GM21390 (cell line): Measurements from ENCODE around the gene ARHGAP25.

Source experiments
- ATAC-seq: cut with Tn5 transposase; IDR thresholded peaks from one replicate; pipeline ENCODE4 v1.9.1; 2021; ENCODE audit not compliant: unreplicated experiment

ARHGAP25 gene, protein sequence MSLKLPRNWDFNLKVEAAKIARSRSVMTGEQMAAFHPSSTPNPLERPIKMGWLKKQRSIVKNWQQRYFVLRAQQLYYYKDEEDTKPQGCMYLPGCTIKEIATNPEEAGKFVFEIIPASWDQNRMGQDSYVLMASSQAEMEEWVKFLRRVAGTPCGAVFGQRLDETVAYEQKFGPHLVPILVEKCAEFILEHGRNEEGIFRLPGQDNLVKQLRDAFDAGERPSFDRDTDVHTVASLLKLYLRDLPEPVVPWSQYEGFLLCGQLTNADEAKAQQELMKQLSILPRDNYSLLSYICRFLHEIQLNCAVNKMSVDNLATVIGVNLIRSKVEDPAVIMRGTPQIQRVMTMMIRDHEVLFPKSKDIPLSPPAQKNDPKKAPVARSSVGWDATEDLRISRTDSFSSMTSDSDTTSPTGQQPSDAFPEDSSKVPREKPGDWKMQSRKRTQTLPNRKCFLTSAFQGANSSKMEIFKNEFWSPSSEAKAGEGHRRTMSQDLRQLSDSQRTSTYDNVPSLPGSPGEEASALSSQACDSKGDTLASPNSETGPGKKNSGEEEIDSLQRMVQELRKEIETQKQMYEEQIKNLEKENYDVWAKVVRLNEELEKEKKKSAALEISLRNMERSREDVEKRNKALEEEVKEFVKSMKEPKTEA

DNA sequence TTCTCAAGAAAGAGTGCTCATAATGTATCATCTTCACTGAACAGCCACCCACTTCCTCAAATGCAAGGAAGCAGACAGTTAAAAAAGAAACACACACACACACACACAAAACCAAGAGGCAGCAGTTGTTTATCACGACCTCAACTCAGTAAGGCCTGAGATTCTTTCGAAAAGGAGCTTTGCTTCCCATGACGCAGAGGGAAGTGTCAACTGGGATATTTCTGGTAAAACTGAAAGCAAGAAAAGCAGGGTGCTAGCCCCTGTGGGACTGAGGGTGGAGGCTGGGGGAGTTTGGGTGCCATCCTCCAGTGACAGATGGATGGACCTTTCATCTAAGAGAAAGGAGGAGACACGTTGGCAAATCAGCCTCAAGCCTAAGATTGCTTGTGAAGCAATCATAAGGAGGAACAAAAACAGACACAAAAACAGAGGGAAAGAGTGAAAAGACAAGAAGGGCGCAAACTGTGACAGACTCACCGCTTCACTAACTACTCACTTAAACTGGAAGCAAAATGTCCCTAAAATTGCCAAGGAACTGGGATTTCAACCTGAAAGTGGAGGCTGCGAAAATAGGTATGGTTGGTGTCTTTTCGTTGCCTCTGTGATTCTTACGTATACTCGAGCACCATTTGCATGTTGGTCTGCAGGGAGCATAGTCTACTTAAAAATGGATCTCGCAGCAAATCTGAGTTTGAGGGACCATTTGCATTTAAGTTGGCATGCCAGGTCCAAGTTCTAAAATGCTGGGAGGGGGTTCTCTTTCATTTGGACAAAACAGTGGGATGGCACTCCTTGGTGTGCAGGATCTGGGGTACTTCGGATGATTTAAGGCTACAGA is at the start of gene ARHGAP25:
TSS of gene ARHGAP25 (plus strand) at position 124 of the 838 bp plus-strand sequence. CDS start at position 513, 389 bp downstream.
- peak; percentile 58 for ATAC-seq

DNA sequence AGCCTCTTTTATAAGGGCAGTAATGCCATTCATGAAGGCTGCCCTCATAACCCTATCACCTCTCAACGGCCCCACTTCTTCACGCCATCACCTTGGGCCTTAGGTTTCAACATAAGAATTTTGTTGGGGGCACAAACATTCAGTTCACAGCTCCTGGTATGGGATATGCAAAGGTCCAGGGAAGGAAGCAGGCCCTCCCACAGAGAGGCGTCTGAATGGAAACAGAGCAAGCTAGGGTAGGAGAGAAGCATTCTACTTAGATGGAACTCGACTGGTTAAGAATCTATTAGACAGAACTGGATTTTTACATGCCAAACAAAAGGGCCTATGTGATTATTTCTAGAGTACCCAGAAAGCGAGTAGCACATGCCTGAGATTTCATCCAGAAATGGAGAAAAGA is 48.4 kb upstream of the ARHGAP25 start:
- no peak for ATAC-seq

DNA sequence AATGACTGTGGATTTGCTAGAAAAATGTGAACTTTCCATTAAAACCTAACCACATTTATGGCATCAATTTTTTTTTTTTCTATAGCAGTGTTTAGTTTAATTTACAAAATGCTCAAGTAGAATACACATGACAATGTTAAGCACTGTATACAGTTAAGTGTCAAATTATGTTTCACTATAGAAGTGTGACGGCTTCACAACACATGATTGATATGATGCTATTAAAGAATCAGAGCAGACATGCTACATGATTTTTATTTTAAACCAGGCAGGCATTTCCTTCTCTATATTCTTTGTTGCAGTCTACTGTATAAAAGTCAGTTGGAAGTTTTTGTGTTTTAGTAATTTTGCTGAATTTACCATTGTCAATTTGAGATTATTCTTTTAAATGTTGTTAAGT is 47.6 kb upstream of the ARHGAP25 start:
- no peak for ATAC-seq

DNA sequence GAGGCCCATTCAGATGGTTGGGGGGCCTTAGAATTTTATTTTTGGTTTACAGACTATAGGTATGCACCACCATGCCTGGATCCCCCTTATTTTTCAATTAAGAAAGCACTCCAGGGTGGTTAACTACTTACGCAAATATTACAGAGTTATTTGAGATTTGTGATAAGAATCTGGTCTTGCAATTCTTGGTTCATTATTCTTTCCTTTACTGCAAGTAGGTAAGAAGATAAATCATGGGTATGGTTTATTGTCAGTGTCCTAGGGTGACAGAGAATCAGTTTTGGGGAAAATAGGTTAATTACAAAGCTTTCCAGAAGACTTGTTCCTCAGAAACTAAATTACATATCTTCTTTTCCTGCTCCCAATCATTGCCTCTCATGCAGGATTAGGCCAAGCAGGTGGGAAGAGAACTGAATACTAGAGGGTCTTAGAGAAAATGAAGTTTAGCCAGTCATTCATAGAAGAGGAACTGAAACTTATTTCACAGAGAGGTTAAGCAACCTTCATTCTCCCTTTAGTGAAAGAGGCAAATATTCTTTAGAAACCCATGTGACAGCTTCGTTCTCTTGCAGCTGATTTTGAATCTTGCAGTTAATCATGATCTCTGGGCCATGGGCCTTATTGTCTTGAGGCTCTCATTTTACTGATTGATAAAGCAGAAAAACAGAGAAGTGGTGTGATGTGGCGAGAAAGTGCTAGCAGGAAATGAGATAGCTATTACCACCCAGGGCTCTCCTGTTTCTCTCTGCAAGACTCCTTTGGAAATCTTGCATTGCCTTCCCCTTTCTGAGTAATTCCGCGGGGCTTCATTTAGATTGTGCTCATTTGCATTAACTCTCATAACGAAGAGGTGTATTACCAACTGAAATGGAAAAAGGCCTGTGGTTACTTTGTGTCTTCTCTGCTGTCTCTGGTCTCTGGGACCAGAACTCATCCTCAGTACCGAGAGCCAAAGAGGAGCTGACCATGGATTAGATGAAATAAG is 44.8 kb upstream of the ARHGAP25 start:
- ATAC-seq = peak; percentile 91

GRCh38 chr2:68690851-68691250 is 43.8 kb upstream of the ARHGAP25 start:
- ATAC-seq = no peak

- no peak for ATAC-seq
Measured at GRCh38 chr2:68692511-68692910, 42.1 kb upstream of the ARHGAP25 start.

DNA sequence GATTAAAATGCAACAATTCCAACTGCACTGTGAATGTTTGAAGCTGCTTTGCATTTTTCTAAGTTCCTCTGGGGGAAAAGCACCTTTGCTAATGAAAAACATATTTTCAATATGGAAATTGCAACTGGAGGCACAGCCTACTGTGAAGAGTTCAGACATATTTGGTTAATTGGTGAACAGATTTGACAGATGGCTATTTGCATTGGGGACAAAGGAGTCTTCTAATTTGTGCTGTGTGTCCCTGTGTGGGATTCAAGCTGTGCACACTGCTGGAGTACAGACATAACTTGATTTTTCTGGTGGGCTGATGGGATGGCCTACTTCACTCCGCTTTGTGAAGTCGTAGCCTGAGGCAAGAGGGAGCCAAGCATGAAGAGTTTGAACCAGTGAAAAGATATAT is 40.7 kb upstream of the ARHGAP25 start:
- no peak for ATAC-seq

DNA sequence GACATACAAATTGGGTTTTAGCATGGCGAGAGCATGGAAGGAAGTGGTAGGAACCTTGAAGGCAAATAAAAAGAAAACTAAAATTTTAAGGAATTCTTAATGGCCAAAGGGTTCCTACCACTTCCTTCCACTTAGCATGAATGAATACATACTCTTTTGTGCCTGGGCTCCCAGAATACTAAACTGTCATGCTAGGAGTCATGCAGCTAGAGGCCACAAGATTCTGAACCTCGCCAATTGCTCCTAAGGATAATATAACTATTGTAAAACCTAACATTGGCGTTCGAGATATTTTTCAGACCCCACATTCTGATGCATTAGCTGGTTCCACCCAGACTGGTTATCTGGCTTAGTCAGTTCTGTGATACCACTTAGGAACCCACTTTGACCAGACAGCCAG is 38.6 kb upstream of the ARHGAP25 start:
- no peak for ATAC-seq

DNA sequence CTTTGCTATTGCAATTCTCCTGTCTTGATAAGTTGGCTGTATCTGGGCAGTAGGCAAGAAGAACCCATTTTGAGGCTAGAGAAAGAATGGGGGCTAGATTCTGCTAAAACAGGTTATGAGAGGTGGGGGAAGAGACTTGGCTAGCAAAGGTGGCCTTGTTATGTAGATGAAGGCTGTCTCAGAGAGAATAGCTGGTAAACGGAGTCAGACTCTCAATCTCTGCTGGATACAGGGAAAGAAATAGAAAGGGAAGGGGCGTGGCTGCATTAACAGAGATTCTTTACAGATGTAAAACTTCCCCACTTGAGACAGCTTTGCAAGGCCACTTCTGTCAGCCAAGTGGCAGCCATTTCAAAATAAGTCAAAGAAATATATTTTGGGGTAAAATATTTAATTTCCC is 38.1 kb upstream of the ARHGAP25 start:
- ATAC-seq = no peak

DNA sequence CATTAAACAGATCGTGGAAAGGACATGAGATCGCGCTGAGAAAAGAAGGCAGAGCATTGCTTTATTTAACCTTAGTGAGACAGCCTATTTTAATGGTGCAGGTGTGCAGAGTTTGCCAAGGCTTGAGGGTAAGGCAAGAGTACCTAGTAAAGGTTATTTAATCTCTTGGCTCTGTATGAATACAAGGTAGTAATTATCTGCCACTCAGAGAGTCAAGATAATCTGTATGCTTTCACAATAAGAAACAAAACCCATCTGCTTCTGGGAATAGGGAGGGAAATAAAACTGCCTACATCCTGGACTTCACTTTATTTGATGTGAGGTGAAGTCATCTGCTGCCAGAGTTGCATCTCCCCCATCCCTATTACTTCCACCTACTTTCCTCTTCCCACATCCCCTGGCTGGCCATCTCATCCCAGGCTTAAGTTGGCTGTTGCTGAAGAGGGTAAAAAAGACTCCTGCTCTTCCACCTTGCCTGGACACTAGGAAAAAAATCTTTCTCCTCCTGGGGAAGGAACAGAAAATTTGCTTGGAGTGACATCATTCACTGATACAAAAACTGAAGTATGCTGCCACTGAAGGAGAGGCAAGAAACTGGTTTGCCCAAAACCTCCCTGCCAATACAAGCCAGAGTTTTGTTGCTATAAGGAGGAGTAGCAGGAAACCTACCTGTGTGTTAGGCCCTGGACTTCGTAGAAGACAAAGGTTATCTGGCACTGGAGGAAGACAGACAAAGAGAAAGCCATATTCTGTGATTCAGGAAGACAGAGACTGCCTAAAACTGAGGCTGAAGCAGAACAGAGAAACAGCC is 35.8 kb upstream of the ARHGAP25 start:
- ATAC-seq = no peak

- ATAC-seq = no peak
Measured at GRCh38 chr2:68700560-68700959, 34.1 kb upstream of the ARHGAP25 start.

- ATAC-seq = no peak
Measured at GRCh38 chr2:68706637-68707036, 28.0 kb upstream of the ARHGAP25 start.

DNA sequence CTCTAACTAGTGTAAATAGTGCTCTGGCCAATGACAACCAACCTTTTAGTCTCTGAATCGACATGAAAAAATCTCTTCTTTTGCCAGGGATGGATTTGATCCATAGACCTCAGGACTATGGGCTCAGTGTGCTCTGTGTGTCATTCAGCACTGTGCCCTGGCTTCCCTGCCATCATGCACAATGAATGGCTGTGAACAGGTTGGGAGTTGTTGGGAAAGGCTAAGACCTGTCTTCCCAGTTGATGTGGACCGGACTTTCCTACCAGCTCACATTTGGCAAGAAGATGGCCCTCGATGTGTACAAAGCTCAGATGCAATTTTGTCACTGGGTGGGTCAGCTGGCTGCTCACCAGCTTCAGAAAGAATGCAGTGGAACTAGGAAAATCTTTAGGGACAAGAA is 26.0 kb upstream of the ARHGAP25 start:
- ATAC-seq = no peak

GRCh38 chr2:68709421-68709911 is 25.1 kb upstream of the ARHGAP25 start:
- ATAC-seq = peak; percentile 52

GRCh38 chr2:68710336-68710735 is 24.3 kb upstream of the ARHGAP25 start:
- no peak for ATAC-seq

DNA sequence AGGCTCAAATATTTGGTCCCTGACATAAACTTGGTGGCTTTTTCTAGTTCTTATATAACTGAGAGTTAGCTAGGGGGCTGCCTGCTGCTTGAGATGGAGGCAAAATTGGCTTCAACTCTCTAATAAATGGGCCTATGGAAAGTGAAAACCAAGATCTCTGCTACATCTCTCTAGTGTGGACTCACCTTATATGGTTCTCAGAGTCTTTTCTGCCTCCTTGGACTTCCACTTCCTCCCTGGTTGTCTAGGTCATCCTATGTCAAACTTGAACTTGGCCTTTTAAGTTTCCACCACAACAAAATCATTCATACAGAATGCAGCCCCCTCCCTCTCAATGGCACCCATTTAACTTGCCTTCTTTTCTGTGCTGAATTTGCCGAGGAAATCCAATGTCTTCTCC is 23.9 kb upstream of the ARHGAP25 start:
- peak; percentile 40 for ATAC-seq

GRCh38 chr2:68714866-68715265 is 19.7 kb upstream of the ARHGAP25 start:
- peak; percentile 86 for ATAC-seq

- peak; percentile 50 for ATAC-seq
Measured at GRCh38 chr2:68715353-68716041, 19.1 kb upstream of the ARHGAP25 start.
